Measurements from ENCODE around the gene SHE.

DNA sequence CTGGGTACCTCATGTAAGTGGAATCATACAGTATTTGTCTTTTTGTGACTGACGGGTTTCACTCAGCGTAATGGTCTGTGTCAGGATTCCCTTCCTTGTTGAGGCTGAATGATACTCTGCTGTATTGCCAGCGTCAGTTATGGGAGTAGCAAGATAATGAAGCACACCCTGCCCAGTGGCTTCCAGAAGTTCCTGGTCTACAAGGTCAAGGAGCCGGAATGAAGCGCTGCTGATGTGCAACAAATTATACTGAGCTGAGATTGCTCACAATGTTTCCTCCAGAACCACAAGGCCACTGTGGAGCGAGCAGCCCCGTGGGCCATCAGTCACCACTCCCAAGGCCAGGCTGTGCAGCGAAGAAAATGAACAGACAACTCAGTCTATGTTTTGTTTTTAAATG lies 24.2 kb downstream of the SHE start:
- TF ChIP-seq, protein P1, sequence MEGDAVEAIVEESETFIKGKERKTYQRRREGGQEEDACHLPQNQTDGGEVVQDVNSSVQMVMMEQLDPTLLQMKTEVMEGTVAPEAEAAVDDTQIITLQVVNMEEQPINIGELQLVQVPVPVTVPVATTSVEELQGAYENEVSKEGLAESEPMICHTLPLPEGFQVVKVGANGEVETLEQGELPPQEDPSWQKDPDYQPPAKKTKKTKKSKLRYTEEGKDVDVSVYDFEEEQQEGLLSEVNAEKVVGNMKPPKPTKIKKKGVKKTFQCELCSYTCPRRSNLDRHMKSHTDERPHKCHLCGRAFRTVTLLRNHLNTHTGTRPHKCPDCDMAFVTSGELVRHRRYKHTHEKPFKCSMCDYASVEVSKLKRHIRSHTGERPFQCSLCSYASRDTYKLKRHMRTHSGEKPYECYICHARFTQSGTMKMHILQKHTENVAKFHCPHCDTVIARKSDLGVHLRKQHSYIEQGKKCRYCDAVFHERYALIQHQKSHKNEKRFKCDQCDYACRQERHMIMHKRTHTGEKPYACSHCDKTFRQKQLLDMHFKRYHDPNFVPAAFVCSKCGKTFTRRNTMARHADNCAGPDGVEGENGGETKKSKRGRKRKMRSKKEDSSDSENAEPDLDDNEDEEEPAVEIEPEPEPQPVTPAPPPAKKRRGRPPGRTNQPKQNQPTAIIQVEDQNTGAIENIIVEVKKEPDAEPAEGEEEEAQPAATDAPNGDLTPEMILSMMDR (IDR thresholded peaks at IDR 0.05), result no peak
- TF ChIP-seq POLR2A (IDR thresholded peaks at IDR 0.05), result no peak
